HG03354 (cell line): ENCODE data around the gene HGD.
A peak's percentile ranks its signal among the peaks of the same experiment; 100 is the strongest.
"Not testable (repeated sequence)": the region's sequence is repeated elsewhere in the genome, so short reads cannot be mapped to it uniquely, and the experiment has no call there.

ENCODE experiments used
- ATAC-seq: cut with Tn5 transposase; IDR thresholded peaks from one replicate; pipeline ENCODE4 v1.9.1; 2021; ENCODE audit warnings: mild to moderate bottlenecking; ENCODE audit not compliant: unreplicated experiment, poor library complexity, severe bottlenecking

HGD gene

GRCh38 chr3:120680193-120680894 lies 1.7 kb downstream of the HGD start:
- no peak for ATAC-seq

GRCh38 chr3:120678984-120679383 lies 3.1 kb downstream of the HGD start:
- ATAC-seq, result peak; percentile 59

- ATAC-seq, result peak; percentile 94
These were observed 3.6 kb downstream of the HGD start for GRCh38 chr3:120678331-120678947.

GRCh38 chr3:120677193-120677592 lies 4.8 kb downstream of the HGD start:
- not testable (repeated sequence) for ATAC-seq

GRCh38 chr3:120673116-120673515 lies 8.9 kb downstream of the HGD start:
- ATAC-seq, result no peak

- ATAC-seq, result no peak
These were observed 11.5 kb downstream of the HGD start for GRCh38 chr3:120670576-120670975.

GRCh38 chr3:120664926-120665325 lies 17.1 kb downstream of the HGD start:
- ATAC-seq, result no peak

- no peak for ATAC-seq
These were observed 20.1 kb downstream of the HGD start for GRCh38 chr3:120661945-120662344.

- no peak for ATAC-seq
These were observed 20.7 kb downstream of the HGD start for GRCh38 chr3:120661106-120661905.

- no peak for ATAC-seq
These were observed 22.2 kb downstream of the HGD start for GRCh38 chr3:120659834-120660233.

GRCh38 chr3:120659285-120659684 lies 22.8 kb downstream of the HGD start:
- ATAC-seq, result no peak

GRCh38 chr3:120652896-120653545 lies 29.0 kb downstream of the HGD start:
- ATAC-seq, result no peak

- ATAC-seq, result no peak
These were observed 29.8 kb downstream of the HGD start for GRCh38 chr3:120652281-120652680.

- no peak for ATAC-seq
These were observed 31.7 kb downstream of the HGD start for GRCh38 chr3:120650311-120650710.

GRCh38 chr3:120649830-120650233 lies 32.2 kb downstream of the HGD start:
- no peak for ATAC-seq

GRCh38 chr3:120648290-120648689 lies 33.7 kb downstream of the HGD start:
- no peak for ATAC-seq

- ATAC-seq, result no peak
These were observed 35.1 kb downstream of the HGD start for GRCh38 chr3:120646771-120647432.

GRCh38 chr3:120645083-120645845 lies 36.8 kb downstream of the HGD start:
- ATAC-seq, result no peak

GRCh38 chr3:120642368-120642948 lies 39.6 kb downstream of the HGD start:
- ATAC-seq, result no peak
